Osteocyte (in vitro differentiated cells): Measurements from ENCODE around the gene MSH6. TPM values are rescaled to one million over a fixed set of nuclear protein-coding genes. Genes with fewer than 3 reads are reported as not detected.

Experiments used
- DNase-seq: peaks from one replicate; pipeline ENCODE4 v3.0.0; 2021; ENCODE audit warnings: mixed read lengths; ENCODE audit not compliant: unreplicated experiment; ENCODE audit errors: extremely low spot score
- H3K27ac Mint-ChIP-seq: one replicate; pipeline ENCODE4 v1.8.0; 2021; ENCODE audit warnings: mild to moderate bottlenecking, mixed read lengths; ENCODE audit not compliant: unreplicated experiment
- H3K27me3 Mint-ChIP-seq: one replicate; pipeline ENCODE4 v1.8.0; 2021; ENCODE audit warnings: mixed read lengths; ENCODE audit not compliant: unreplicated experiment
- H3K36me3 Mint-ChIP-seq: one replicate; pipeline ENCODE4 v1.8.0; 2021; ENCODE audit warnings: mixed read lengths; ENCODE audit not compliant: unreplicated experiment
- H3K4me1 Mint-ChIP-seq: one replicate; pipeline ENCODE4 v1.8.0; 2021; ENCODE audit warnings: mixed read lengths; ENCODE audit not compliant: unreplicated experiment
- H3K4me3 Mint-ChIP-seq: one replicate; pipeline ENCODE4 v1.8.0; 2021; ENCODE audit warnings: mild to moderate bottlenecking, moderate library complexity, mixed read lengths; ENCODE audit not compliant: unreplicated experiment
- H3K9me3 Mint-ChIP-seq: one replicate; pipeline ENCODE4 v1.8.0; 2021; ENCODE audit warnings: mixed read lengths; ENCODE audit not compliant: unreplicated experiment
- CTCF ChIP-seq: fragments of 200-600 bp; sonication (generic); IDR thresholded peaks from 2 replicates; pipeline ENCODE4 v1.5.0; 2021; ENCODE audit warnings: antibody characterized with exemption, mild to moderate bottlenecking, moderate library complexity
- total RNA-seq: library from RNA; stranded (reverse); gene quantifications from 2 replicates; pipeline ENCODE4 v1.2.1, GENCODE V29; 2021

Gene MSH6
- total RNA-seq, 1 donor from 2014 or later = 55.8 TPM

- H3K9me3 Mint-ChIP-seq = no peaks in the 10 kb centered on the region
- no peaks in the 10 kb centered on the region for H3K27me3 Mint-ChIP-seq
- TF ChIP-seq CTCF = no peak
- H3K27ac Mint-ChIP-seq = no peak overlapping the region
- H3K36me3 Mint-ChIP-seq = peaks cover 50% of the 10 kb centered on the region
- H3K4me3 Mint-ChIP-seq = no peak overlapping the region
- H3K4me1 Mint-ChIP-seq = no peaks in the 10 kb centered on the region
- DNase-seq = no peak
Observed at GRCh38 chr2:47833516-47833968, 50.6 kb downstream of the MSH6 start.

- no peak overlapping the region for H3K4me3 Mint-ChIP-seq
- TF ChIP-seq CTCF = no peak
- peaks cover 2% of the 10 kb centered on the region for H3K4me1 Mint-ChIP-seq
- H3K36me3 Mint-ChIP-seq = peaks cover 33% of the 10 kb centered on the region
- no peaks in the 10 kb centered on the region for H3K27me3 Mint-ChIP-seq
- H3K9me3 Mint-ChIP-seq = no peaks in the 10 kb centered on the region
- no peak for DNase-seq
- no peak overlapping the region for H3K27ac Mint-ChIP-seq
Observed at GRCh38 chr2:47838249-47838648, 55.3 kb downstream of the MSH6 start.

- Mint-ChIP-seq H3K36me3 (peaks cover 33% of the 10 kb centered on the region), H3K27ac (no peak overlapping the region), H3K9me3 (no peaks in the 10 kb centered on the region), H3K4me1 (peaks cover 6% of the 10 kb centered on the region), H3K4me3 (no peak overlapping the region), H3K27me3 (no peaks in the 10 kb centered on the region)
- no peak for TF ChIP-seq CTCF
- no peak for DNase-seq
Observed at GRCh38 chr2:47838686-47839085, 55.7 kb downstream of the MSH6 start.

- TF ChIP-seq CTCF = no peak
- Mint-ChIP-seq H3K27ac (no peak overlapping the region), H3K36me3 (peaks cover 14% of the 10 kb centered on the region), H3K4me3 (no peak overlapping the region), H3K9me3 (no peaks in the 10 kb centered on the region), H3K4me1 (peaks cover 8% of the 10 kb centered on the region), H3K27me3 (no peaks in the 10 kb centered on the region)
- DNase-seq = no peak
Observed at GRCh38 chr2:47842846-47843245, 59.9 kb downstream of the MSH6 start.

GRCh38 chr2:47843407-47843806 is 60.5 kb downstream of the MSH6 start:
- Mint-ChIP-seq H3K27ac (no peak overlapping the region), H3K9me3 (no peaks in the 10 kb centered on the region), H3K4me1 (peaks cover 8% of the 10 kb centered on the region), H3K27me3 (no peaks in the 10 kb centered on the region), H3K36me3 (peaks cover 11% of the 10 kb centered on the region), H3K4me3 (no peak overlapping the region)
- DNase-seq = no peak
- TF ChIP-seq CTCF = no peak
